ENCODE data around the gene TSNAXIP1. TPM values are rescaled to one million over a fixed set of nuclear protein-coding genes. Genes with fewer than 3 reads are reported as not detected.
A peak's percentile ranks its signal among the peaks of the same experiment; 100 is the strongest.

Gene TSNAXIP1
- total and polyA plus RNA-seq, 8 donors = 0.52 to 7.1 (median 6.2) TPM

DNA sequence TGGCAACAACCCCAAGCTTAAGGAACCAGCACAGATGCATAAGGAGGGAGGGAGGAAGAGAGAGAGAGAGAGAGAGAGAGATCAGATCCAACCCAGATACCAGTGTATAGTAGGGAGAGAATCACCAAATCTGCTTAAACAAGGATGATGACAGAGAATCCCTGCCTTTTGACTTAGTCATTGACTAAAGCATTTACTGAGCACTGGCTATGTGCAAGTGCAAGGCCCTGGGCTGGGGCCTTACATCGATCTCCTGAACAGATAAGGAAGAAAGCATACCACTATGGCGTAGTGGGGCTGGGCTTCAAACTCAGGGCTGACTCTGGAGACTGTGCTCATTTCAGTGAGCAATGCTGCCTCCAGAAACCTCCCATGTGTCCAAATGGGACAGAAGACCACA, 15.8 kb downstream of the TSNAXIP1 start:
- Histone ChIP-seq H3K4me3 (no peak overlapping the region), H3K9me3 (no peaks in the 10 kb centered on the region), H3K36me3 (peaks cover 0 to 19% of the 10 kb centered on the region in 2 donors), H3K4me1 (no peaks in the 10 kb centered on the region), H3K27ac (no peak overlapping the region), H3K27me3 (no peaks in the 10 kb centered on the region)
- DNase-seq (no peak), ATAC-seq (no peak)
- intact Hi-C loops (cut with DNase I) = loop anchor here in 1 of 2 donors (10.0 kb wide), 1 partner anchor 148 kb away; no protein-coding TSS in a partner anchor
- TF ChIP-seq, protein P1, sequence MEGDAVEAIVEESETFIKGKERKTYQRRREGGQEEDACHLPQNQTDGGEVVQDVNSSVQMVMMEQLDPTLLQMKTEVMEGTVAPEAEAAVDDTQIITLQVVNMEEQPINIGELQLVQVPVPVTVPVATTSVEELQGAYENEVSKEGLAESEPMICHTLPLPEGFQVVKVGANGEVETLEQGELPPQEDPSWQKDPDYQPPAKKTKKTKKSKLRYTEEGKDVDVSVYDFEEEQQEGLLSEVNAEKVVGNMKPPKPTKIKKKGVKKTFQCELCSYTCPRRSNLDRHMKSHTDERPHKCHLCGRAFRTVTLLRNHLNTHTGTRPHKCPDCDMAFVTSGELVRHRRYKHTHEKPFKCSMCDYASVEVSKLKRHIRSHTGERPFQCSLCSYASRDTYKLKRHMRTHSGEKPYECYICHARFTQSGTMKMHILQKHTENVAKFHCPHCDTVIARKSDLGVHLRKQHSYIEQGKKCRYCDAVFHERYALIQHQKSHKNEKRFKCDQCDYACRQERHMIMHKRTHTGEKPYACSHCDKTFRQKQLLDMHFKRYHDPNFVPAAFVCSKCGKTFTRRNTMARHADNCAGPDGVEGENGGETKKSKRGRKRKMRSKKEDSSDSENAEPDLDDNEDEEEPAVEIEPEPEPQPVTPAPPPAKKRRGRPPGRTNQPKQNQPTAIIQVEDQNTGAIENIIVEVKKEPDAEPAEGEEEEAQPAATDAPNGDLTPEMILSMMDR (IDR thresholded peaks at IDR 0.05) = no peak

DNA sequence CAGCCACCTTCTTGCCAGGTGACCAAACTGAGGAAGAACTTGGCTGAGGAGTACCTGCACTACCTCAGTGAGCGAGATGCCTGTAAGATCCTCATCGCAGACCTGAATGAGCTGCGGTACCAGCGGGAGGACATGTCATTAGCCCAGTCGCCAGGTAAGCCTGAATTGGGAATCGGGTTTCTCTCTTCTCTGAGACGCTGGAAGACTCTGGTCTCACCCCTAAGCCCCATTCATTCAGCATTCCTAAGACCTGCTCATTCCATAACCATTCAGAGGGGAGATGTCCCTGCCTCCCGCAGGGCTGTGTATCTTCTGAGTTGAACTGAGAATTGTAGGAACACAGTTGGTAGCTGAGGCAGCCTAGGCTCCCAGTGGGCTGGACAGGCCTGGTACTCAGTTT, 18.4 kb downstream of the TSNAXIP1 start:
- Histone ChIP-seq H3K9me3 (no peaks in the 10 kb centered on the region), H3K27ac (no peak overlapping the region), H3K4me1 (no peaks in the 10 kb centered on the region), H3K27me3 (no peaks in the 10 kb centered on the region), H3K36me3 (peaks cover 0 to 45% of the 10 kb centered on the region in 2 donors), H3K4me3 (no peak overlapping the region)
- DNase-seq (no peak), ATAC-seq (no peak)
- TF ChIP-seq, protein P1 (IDR thresholded peaks at IDR 0.05) = no peak
- intact Hi-C loops (cut with DNase I) = loop anchor here in 1 of 2 donors (10.0 kb wide), 1 partner anchor 150 kb away; no protein-coding TSS in a partner anchor

DNA sequence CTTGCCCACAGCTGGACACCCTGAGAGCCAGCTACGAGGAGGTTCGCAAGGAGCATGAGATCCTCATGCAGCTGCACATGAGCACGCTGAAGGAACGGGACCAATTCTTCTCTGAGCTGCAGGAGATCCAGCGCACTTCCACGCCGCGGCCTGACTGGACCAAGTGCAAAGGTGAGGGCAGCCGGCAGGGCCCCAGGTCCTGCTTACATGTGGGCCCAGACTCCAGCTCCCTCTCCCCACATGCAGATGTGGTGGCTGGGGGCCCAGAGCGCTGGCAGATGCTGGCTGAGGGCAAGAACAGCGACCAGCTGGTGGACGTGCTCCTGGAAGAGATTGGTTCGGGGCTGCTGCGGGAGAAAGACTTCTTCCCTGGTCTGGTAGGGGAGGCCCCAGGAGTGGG, 19.2 kb downstream of the TSNAXIP1 start:
- intact Hi-C loops (cut with DNase I) = loop anchor here in 1 of 2 donors (10.0 kb wide), 1 partner anchor 151 kb away; no protein-coding TSS in a partner anchor
- ATAC-seq = no peak
- H3K9me3 ChIP-seq = no peaks in the 10 kb centered on the region
- H3K27me3 ChIP-seq = no peaks in the 10 kb centered on the region
- H3K36me3 ChIP-seq = peaks cover 0 to 53% of the 10 kb centered on the region in 2 donors
- H3K4me3 ChIP-seq = no peak overlapping the region
- peak in 1 of 4 donors; percentile 79 for DNase-seq
- TF ChIP-seq, protein P1 (IDR thresholded peaks at IDR 0.05) = no peak
- no peak overlapping the region for H3K27ac ChIP-seq
- no peaks in the 10 kb centered on the region for H3K4me1 ChIP-seq

DNA sequence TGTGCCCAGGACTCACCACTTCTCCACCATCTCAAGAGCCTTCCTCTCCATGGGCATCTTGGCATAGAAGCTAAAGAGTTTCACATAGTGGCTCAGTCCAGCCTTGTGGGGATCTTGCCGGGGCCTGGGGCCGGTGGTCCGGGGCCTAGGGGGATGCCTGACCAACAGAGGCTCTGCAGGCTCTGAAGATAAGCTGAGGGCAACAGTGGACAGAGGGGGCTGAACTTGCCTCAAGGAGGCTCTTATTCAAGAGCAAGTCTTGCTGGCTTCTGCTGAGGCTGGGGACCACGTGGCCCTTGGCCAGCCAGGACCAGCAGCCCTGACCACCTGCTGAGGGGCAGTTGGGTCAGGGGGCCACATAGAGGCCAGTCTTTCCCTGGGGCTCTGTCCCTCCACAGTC, 22.0 kb downstream of the TSNAXIP1 start:
- DNase-seq (peak in 1 of 4 donors; percentile 49), ATAC-seq (no peak)
- intact Hi-C loops (cut with DNase I) = loop anchor here in 1 of 2 donors (10.0 kb wide), 1 partner anchor 154 kb away; no protein-coding TSS in a partner anchor
- TF ChIP-seq, protein P1 (IDR thresholded peaks at IDR 0.05) = no peak
- Histone ChIP-seq H3K4me1 (peaks cover 2 to 13% of the 10 kb centered on the region in 2 donors), H3K27me3 (no peaks in the 10 kb centered on the region), H3K9me3 (no peaks in the 10 kb centered on the region), H3K36me3 (peaks cover 0 to 67% of the 10 kb centered on the region in 2 donors), H3K4me3 (no peak overlapping the region), H3K27ac (no peak overlapping the region)

DNA sequence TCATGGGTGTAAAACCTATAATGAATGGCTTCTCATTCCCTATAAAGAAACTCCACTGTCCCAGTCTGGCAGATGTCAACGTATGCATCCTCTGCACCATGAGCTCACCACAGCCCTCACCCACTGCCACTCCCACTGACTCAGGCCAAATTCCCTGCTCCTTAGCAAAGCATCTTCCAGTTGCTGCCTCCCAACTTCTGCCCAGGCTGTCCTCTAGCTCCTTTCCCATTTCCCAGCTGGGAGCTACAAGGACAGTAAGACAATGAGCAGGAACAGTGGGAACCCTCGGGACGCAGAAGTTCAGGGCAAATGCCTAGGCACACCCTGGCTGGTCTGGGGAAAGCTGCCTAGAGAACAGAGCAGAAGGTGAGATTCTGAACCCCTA, 26.3 kb downstream of the TSNAXIP1 start:
- Histone ChIP-seq H3K36me3 (peaks cover 0 to 43% of the 10 kb centered on the region in 2 donors), H3K4me1 (peaks cover 2 to 17% of the 10 kb centered on the region in 2 donors), H3K27ac (peak overlapping the region in 1 of 2 donors; percentile 48), H3K9me3 (no peaks in the 10 kb centered on the region), H3K27me3 (no peaks in the 10 kb centered on the region), H3K4me3 (peak overlapping the region; percentile 69 to 92)
- TF ChIP-seq, protein P1 (IDR thresholded peaks at IDR 0.05) = no peak
- ATAC-seq (peak; percentile 18), DNase-seq (no peak)
- intact Hi-C loops (cut with DNase I) = no loop called here

Data from left lung (tissue), 10 donors.